Thyroid gland (tissue), 4 donors: ENCODE data around the gene MED19. TPM values are rescaled to one million over a fixed set of nuclear protein-coding genes. Genes with fewer than 3 reads are reported as not detected.
A peak's percentile ranks its signal among the peaks of the same experiment; 100 is the strongest.

Experiments used
- DNase-seq, 2 donors: peaks; one replicate each; pipeline ENCODE4 v3.0.0-alpha.2; 2019
- H3K27ac ChIP-seq, 3 donors: fragments of 200-600 bp; sonication (generic); 1 replicate in 2 of 3; 2 replicates in 1 of 3; pipeline ENCODE4 v1.5.1; 2016 to 2019; ENCODE audit warnings: mild to moderate bottlenecking in 1 of 3, moderate library complexity in 1 of 3
- H3K27me3 ChIP-seq: fragments of 200-600 bp; sonication (generic); one replicate; pipeline ENCODE4 v1.5.1; 2019
- H3K36me3 ChIP-seq, 2 donors: fragments of 200-600 bp; sonication (generic); one replicate each; pipeline ENCODE4 v1.5.1; 2016 to 2019
- H3K4me1 ChIP-seq, 2 donors: fragments of 200-600 bp; sonication (generic); one replicate each; pipeline ENCODE4 v1.5.1; 2017 to 2019
- H3K4me3 ChIP-seq, 3 donors: fragments of 200-600 bp; sonication (generic); replicated peaks in 1 of 3; 1 replicate in 2 of 3; 2 replicates in 1 of 3; pipeline ENCODE4 v1.5.1; 2016; ENCODE audit warnings: mild to moderate bottlenecking in 1 of 3
- H3K9me3 ChIP-seq: fragments of 200-600 bp; sonication (generic); one replicate; pipeline ENCODE4 v1.5.1; 2017
- POLR2A ChIP-seq, 2 donors: fragments of 450-650 bp; IDR thresholded peaks; one replicate each; pipeline ENCODE4 v1.6.1; 2017; ENCODE audit warnings: antibody characterized with exemption in 2 of 2, mild to moderate bottlenecking in 2 of 2, moderate library complexity in 1 of 2
- WGBS, 2 donors: methylation state at CpG; one replicate each; pipeline ENCODE4 v1.1.5; 2017; 5-methylcytosine and 5-hydroxymethylcytosine counted together
- intact Hi-C: fragments of 100-400 bp; cut with DNase I; formaldehyde crosslinking; loops from one replicate; pipeline ENCODE4 v1.15.1; 2023
- total RNA-seq, 4 donors: library from RNA; depleted of rRNA; stranded (reverse); fragments of >200 nt; gene quantifications; one replicate each; pipeline ENCODE4 v1.2.3, GENCODE V29; 2016
- TF ChIP-seq, protein P1 (sequence below), 6 experiments: fragments of 200-600 bp in 3 of 6; fragments of 450-650 bp in 3 of 6; sonication (generic) in 3 of 6; IDR thresholded peaks; one replicate each; pipeline ENCODE4 v1.5.1; 2016 to 2019; ENCODE audit warnings: antibody characterized with exemption in 6 of 6, mild to moderate bottlenecking in 2 of 6, inconsistent platforms in 1 of 6, moderate library complexity in 1 of 6

The MED19 gene
- total RNA-seq, 4 donors from 2014 or later, result 24.6 to 38.1 (median 35.6) TPM

DNA sequence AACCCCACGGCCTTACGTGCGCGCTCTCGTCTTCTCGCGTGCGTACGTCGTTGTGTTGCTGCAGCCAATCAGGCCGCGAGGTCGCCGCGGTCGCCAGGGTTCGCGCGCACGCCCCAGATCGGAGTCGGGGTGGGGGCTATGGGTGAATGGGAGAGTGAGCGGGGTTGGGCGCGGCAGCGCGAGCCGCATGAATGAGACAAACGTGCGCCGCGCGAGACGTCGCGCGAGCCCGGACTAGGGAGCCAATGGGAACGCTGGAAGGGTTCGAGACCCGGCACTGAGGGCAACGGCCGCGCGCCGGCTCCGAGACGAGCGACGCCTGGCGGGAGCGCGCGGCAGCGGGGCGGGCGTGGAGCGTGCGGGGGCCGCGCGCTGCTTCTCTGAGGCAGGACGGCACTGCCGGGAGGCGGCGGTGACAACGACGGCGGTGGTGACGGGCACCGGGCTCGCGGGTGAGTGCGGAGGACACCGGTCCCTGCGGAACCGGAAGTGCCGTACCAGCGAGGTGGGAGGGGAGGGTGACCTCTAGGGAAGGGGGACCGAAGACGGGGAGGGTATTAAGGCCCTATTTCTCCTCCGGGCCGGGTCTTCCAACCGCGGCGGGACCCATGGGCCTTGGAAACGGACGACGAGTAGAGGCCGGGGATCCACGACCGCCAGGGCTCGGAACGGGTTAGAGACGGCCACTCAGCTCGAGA lies 44.1 kb downstream of the MED19 start, which contains the start of gene ZDHHC5:
ZDHHC5 (plus strand) TSS at position 379 of the 698 bp plus-strand sequence. CDS start 4,977 bp downstream, outside the sequence.
- H3K4me3 ChIP-seq, result peak within 1 kb of the TSS; percentile 56 to 84 (median 83)
- H3K27me3 ChIP-seq, result no peaks in the 10 kb centered on the region
- peaks cover 10 to 28% of the 10 kb centered on the region in 2 donors for H3K4me1 ChIP-seq
- H3K9me3 ChIP-seq, result no peaks in the 10 kb centered on the region
- intact Hi-C loops, result no loop called here
- DNase-seq, result peak; percentile 100
- H3K27ac ChIP-seq, result peak within 1 kb of the TSS; percentile 94 to 100 (median 98)
- 0 to 1% methylated on average over 38 to 47 of the region's 96 CpGs for WGBS, 2 donors
- peaks cover 8 to 9% of the 10 kb centered on the region in 2 donors for H3K36me3 ChIP-seq
- TF ChIP-seq, protein P1, sequence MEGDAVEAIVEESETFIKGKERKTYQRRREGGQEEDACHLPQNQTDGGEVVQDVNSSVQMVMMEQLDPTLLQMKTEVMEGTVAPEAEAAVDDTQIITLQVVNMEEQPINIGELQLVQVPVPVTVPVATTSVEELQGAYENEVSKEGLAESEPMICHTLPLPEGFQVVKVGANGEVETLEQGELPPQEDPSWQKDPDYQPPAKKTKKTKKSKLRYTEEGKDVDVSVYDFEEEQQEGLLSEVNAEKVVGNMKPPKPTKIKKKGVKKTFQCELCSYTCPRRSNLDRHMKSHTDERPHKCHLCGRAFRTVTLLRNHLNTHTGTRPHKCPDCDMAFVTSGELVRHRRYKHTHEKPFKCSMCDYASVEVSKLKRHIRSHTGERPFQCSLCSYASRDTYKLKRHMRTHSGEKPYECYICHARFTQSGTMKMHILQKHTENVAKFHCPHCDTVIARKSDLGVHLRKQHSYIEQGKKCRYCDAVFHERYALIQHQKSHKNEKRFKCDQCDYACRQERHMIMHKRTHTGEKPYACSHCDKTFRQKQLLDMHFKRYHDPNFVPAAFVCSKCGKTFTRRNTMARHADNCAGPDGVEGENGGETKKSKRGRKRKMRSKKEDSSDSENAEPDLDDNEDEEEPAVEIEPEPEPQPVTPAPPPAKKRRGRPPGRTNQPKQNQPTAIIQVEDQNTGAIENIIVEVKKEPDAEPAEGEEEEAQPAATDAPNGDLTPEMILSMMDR (IDR thresholded peaks at IDR 0.05), result peak in 3 of 6 experiments; percentile 50 to 60 (median 56)
- peak; percentile 63 to 88 for TF ChIP-seq POLR2A (IDR thresholded peaks at IDR 0.05)

DNA sequence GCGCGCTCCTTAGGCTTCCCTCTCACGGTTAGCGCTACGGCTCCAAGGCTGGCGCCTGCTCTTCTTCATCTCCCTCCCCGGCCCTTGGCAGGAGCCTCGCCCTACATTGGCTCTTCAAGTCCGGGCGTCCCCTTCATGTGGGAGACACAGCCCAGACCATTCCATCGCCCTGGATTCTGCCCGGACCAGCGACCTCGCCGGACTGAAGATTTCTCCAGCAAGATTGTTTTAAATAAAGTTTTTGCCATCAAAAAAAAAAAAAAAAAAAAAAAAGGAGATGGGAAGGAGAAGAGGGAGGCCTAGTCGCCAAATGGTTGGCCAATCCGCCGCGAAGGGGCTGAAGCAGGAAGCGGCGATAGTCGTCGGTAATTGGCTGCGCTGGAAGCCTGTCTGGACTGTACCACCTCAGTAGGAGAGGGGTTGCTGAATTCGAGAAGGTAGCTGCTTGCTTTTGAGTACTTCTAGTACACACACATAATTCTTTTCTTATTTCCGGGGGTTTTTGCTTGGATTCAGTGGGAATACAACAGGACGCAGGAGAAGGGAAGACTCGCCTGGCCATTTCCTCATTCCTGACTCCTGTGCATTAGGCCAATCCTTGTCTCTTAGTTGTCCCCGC lies 44.8 kb downstream of the MED19 start:
- H3K4me1 ChIP-seq, result peaks cover 10 to 27% of the 10 kb centered on the region in 2 donors
- peak overlapping the region in 2 of 3 donors; percentile 71 to 83 for H3K4me3 ChIP-seq
- intact Hi-C loops, result no loop called here
- TF ChIP-seq, protein P1 (IDR thresholded peaks at IDR 0.05), result no peak
- no peak for TF ChIP-seq POLR2A (IDR thresholded peaks at IDR 0.05)
- DNase-seq, result peak; percentile 97 to 99
- H3K9me3 ChIP-seq, result no peaks in the 10 kb centered on the region
- WGBS, 2 donors, result 0 to 2% methylated on average over 23 to 28 of the region's 29 CpGs
- no peaks in the 10 kb centered on the region for H3K27me3 ChIP-seq
- peak overlapping the region; percentile 94 to 100 (median 98) for H3K27ac ChIP-seq
- peaks cover 2 to 7% of the 10 kb centered on the region in 2 donors for H3K36me3 ChIP-seq

DNA sequence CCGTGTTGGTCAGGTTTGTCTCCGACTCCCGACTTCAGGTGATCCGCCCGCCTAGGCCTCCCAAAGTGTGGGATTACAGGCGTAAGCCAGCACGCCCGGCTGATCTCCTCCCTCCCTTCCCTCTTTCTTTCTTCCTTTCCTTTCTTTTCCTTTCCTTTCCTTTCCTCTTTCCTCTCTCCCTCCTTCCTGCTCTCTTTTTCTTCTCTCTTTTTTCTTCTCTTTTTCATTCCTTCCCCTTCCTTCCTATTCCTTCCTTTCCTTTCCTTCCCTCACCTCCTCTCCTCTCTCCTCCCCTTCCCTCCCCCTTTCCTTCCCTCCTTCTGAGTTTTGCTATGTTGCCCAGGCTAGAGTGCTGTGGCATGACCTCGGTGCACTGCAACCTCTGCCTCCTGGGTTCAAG lies 48.0 kb downstream of the MED19 start:
- Histone ChIP-seq H3K9me3 (no peaks in the 10 kb centered on the region), H3K4me3 (no peak overlapping the region), H3K36me3 (peaks cover 20 to 31% of the 10 kb centered on the region in 2 donors), H3K27ac (no peak overlapping the region), H3K4me1 (peaks cover 3 to 6% of the 10 kb centered on the region in 2 donors), H3K27me3 (no peaks in the 10 kb centered on the region)
- no peak for TF ChIP-seq POLR2A (IDR thresholded peaks at IDR 0.05)
- TF ChIP-seq, protein P1 (IDR thresholded peaks at IDR 0.05), result no peak
- DNase-seq, result no peak
- 77 to 79% methylated on average over 9 of the region's 9 CpGs for WGBS, 2 donors
- intact Hi-C loops, result no loop called here

DNA sequence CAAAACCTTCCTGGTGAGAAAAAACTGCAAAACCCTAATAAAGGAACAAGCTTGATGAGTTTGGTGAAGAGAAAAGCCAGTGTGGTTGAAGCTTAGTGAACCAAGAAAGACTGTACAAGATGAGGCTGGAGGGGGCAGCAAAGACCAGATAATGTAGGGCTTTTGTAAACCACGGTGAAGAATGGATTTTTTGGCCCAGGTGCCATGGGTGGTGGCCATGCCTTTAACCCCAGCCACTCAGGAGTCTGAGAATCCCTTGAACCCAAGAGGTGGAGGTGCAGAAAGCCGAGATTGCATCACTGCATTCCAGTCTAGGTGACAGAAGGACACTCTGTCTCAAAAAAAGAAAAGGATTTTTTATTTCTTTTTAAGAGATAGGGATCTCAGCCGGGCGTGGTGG lies 49.1 kb downstream of the MED19 start:
- Histone ChIP-seq H3K36me3 (peaks cover 20 to 31% of the 10 kb centered on the region in 2 donors), H3K27ac (no peak overlapping the region), H3K4me3 (no peak overlapping the region), H3K4me1 (peaks cover 7 to 13% of the 10 kb centered on the region in 2 donors), H3K27me3 (no peaks in the 10 kb centered on the region), H3K9me3 (no peaks in the 10 kb centered on the region)
- intact Hi-C loops, result no loop called here
- WGBS, 2 donors, result 71 to 73% methylated on average over 4 of the region's 4 CpGs
- TF ChIP-seq, protein P1 (IDR thresholded peaks at IDR 0.05), result peak in 1 of 6 experiments; percentile 20
- no peak for TF ChIP-seq POLR2A (IDR thresholded peaks at IDR 0.05)
- DNase-seq, result no peak

DNA sequence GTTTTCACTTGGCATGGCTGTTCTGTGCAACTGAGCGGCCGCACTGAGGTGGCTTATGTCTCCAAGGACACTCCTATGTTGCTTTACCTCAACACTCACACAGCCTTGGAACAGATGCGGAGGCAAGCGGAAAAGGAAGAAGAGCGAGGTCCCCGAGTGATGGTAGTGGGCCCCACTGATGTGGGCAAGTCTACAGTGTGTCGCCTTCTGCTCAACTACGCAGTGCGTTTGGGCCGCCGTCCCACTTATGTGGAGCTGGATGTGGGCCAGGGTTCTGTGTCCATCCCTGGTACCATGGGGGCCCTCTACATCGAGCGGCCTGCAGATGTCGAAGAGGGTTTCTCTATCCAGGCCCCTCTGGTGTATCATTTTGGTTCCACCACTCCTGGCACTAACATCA lies 52.3 kb downstream of the MED19 start:
- no peaks in the 10 kb centered on the region for H3K9me3 ChIP-seq
- no peaks in the 10 kb centered on the region for H3K27me3 ChIP-seq
- H3K4me1 ChIP-seq, result peaks cover 8 to 12% of the 10 kb centered on the region in 2 donors
- no peak overlapping the region for H3K4me3 ChIP-seq
- 92 to 99% methylated on average over 12 to 14 of the region's 14 CpGs for WGBS, 2 donors
- DNase-seq, result no peak
- H3K36me3 ChIP-seq, result peaks cover 20 to 31% of the 10 kb centered on the region in 2 donors
- intact Hi-C loops, result no loop called here
- TF ChIP-seq POLR2A (IDR thresholded peaks at IDR 0.05), result no peak
- TF ChIP-seq, protein P1 (IDR thresholded peaks at IDR 0.05), result no peak
- H3K27ac ChIP-seq, result no peak overlapping the region
